Embryonic facial prominence (tissue), 1 donor: ENCODE data around the gene ECE2.

ENCODE experiments used
- DNase-seq: peaks from one replicate; pipeline ENCODE4 v3.0.0-alpha.2; 2016; ENCODE audit errors: extremely low spot score

The ECE2 gene

DNA sequence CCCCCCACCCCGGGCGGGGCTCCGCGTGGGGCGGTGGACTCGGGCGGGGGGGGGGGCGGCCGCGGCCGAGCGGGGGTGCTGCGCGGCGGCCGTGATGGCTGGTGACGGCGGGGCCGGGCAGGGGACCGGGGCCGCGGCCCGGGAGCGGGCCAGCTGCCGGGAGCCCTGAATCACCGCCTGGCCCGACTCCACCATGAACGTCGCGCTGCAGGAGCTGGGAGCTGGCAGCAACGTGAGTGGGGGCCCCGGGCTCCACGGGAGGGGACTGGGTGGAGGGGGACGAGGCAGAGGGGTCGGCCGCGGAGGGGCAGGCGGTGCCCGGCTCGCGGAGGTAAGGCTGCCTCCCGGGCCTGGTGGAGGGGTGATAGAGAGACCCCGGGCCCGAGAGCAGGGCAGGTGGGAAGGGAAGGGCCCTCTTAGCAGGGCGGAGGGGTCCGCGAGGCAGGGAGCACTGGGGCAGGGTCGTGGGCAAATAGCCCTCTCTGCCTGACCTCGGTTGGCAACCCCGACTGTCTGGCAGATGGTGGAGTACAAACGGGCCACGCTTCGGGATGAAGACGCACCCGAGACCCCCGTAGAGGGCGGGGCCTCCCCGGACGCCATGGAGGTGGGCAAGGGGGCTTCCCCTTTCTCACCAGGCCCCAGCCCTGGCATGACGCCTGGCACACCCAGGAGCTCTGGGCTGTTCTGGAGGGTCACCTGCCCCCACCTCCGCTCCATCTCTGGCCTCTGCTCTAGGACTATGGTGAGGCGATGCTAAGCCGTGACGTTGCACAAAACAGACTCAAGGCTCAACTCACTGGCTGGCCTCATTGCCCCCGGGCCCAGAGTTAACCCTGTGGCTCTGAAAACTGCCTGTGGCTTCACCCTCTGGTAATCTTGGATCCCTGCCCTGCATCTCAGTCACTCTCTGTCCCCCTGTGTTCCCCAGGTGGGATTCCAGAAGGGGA is at the start of gene ECE2:
ECE2 (plus strand) TSS at position 62 of the 950 bp plus-strand sequence; CDS start at position 194, 132 bp downstream.
- no peak for DNase-seq

DNA sequence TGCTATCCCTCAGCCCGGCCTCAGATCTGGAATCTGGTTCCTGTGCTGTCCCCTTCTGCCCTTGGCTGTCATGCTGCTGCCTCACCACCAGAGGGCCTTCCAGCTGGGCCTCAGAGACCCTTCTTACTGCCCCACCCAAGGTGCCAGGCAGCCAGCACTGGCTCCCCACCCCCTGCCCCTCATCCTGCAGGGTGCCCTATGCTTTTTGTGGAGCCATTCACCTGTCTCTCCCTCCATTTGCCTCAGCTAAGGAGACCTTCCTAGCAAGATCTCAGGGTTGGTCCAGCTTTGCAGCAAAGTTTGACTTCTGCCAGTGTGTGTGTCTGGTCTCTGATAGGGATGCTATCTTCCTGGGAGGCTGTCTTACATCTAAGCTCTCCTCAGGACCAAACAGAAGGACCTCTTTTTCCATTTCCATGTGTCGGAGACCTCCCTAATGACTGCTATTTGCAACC is 48.3 kb upstream of the ECE2 start:
- DNase-seq: no peak

DNA sequence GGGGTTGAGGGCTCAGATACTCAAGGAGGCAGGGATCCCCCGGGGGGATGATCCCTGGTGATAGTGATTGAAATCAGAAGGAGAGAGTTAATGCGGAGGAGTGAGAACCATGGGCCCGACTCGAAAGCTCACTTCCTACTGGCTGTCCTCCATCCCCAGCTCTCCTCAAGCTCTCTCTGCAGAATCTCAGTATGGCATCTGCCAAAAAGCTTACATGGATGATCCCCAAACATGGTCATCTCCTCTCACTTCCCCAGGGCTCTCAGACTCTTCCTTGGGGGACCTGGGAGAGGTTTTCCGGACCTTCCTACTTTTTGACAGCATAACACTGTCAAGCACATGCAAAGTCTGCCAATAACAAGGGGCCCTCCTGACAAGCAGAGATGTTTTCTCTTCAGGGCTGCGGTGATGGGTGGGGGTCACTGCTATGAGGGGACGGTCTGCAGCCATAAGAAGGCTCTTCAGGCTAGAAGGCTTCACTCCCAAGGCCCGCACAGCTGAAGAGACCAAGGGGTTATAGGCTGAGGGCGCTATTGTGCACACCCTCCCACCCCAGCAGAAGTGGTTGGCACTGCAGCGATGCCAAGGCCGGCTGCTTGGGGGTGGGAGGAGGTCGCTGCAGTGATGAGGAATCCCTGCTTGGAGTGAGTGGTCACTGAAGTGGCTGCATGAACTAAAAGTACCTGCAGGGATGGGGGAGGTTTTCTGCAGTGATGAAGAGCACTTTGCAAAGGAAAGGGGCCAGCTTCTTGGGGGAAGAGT is 47.3 kb upstream of the ECE2 start:
- no peak for DNase-seq

DNA sequence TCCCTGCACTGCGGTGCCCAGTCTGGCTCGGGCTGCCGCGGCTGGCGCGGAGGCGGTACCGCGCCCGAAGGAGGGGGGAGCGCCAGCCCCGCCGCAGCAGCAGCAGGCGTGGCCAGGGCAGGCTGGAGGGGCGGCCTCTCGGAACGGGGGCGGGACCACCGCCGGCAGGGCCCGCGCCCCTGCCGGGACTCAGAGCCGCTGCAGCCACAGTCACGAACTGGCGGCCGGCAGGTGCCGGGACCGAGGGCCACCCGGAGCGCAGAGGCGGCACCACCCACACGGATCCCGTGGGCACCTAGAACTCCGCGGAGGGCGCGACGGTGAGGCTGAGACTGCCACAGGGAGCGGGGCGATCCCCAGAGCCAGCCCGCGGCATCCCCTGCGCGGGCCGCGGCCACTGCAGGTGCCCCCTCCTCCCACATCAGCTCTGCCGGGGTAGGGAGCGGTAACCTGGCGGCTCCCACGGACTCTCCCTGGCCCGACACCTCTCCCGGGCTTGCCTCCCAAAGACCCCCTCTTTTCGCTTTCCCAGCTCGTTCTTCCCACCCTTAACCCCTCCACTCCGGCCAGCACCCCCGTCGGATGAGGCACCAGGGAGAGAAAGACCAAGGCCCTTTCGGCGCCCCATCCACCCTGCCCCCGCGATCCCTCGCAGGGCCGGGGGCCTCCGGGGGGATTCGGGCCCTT is 46.3 kb upstream of the ECE2 start, which contains the start of gene VWA5B2:
VWA5B2 (plus strand) TSS at position 192 of the 687 bp plus-strand sequence. CDS start 944 bp downstream, outside the sequence.
- no peak for DNase-seq

DNA sequence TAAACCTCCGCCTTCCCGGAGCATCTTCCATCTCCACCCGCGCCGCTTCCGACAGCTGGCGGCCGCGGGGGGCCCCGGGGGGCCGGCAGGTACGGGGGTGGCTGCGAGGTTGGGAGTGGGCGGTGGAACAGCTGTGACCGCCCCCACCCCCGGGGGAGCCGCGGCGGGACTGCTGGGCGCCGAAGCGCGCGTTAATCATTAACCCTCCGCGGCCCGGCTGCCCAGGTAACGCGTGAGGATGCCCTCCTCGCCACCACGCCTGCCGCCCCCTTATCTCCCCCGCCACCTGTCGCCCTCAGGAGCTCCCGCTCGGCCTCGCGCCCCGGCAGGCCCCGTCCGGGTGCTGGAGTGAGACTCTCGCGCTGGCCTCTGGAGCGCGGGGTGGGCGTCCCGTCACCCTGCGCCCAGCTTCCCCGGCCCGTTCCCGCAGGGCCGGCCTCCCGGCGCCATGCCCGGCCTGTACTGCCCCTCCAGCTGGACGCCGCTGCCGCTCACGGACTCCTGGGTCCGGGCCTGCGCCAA is 45.7 kb upstream of the ECE2 start:
- DNase-seq: no peak

DNA sequence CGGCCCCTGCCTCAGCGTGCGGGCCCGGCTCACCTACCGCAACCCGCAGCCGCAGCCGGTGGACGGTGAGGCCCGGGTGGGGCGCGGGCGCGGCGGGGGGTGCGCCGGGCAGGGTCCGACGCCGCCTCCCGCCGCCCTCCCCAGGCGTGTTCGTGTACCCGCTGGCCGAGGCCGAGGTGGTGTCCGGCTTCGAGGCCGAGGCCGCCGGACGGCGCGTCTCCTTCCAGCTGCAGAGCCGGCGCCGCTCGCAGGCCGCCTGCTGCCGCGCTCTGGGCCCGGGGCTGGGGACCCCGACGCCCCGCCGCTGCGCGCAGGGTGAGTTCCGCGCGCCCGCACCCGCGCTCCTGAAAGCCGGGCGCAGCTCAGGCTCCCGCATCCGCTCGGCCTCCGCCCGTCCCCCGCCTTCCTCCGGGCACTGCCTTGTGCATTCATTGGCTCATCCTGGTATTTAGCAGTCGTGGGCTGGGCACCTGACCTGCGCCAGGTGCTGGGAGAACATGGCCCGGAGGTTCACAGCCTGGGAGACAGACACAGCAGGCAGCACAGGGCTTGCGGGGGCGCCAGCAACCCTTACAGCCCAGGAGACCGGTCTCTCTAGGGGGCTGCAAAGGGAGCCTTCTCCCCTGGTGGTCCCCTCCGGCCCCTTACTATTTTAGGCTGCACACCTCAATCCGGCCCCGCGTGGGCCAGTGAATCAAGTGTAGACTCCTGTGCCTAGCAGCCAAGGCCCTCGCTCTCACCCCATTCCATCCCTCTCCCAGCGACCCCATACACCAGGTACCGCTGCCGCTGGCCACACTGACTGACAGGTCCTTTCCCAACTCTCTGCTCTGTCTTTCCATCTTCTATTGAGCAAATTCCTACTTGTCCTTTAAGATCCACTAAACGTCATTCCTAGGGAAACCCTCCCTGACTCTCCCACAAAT is 45.0 kb upstream of the ECE2 start:
- no peak for DNase-seq

DNA sequence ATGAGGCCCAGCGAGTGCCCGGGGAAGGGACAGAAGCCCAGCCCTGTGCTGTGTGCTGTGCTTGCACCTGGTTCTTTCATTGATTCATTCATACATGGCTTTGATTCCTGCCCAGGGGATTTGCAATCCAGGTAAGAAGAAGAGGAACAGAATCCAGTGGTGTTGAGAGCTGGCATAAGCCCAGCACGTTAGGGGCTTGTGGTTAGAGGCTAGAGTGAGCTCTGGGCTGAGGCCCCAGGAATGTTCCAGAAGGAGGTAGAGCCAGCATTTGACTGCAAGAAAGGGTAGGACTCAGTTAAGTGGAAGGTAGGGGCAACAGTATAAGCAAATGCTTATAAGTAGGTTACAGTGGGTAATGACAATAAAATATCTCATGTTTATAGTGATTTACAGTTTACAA is 44.2 kb upstream of the ECE2 start:
- no peak for DNase-seq

DNA sequence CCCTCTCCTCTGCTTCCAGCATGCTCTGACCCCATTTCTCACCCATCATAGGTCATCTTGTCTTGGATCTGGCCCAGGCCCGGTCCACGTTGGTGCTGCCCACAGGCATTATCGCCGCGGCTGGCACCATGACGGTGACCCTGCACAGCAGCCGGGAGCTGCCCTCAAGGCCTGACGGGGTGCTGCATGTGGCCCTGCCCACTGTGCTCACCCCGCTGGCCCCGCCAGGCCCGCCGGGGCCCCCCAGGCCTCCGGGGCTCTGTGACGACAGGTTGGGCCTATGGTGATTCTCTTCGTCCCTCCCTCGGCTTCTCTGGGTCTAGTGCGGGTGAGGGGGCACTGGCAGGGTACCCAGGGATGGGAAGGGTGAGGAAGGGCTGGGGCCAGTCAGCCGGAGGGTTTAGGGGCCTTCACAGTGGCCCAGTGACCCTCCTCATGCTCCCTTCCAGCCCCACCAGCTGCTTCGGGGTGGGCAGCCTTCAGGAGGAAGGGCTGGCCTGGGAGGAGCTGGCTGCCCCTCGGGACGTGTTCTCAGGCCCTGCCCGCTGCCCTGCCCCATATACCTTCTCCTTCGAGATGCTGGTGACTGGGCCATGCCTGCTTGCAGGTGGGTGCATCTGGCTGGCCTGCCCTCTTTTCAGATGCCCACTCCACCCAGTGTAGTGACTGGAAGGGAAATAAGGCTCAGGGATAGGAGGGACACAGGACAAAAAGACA is 42.5 kb upstream of the ECE2 start:
- no peak for DNase-seq

DNA sequence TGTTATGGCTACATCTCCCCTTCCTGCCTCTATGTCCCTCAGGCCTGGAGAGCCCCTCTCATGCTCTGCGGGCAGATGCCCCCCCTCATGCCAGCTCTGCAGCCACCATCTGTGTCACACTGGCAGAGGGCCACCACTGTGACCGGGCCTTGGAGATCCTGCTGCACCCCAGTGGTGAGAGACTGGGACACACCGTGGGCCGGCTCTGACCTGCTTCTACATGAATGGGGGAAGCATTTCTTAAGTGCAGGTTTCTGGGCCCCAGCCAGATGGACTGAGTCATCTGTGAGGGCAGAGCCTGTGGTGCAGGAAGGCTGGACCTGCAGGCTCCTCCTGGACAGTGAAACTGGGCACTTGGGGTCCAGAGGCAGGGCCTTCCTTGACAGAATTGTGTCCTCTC is 41.6 kb upstream of the ECE2 start:
- no peak for DNase-seq

DNA sequence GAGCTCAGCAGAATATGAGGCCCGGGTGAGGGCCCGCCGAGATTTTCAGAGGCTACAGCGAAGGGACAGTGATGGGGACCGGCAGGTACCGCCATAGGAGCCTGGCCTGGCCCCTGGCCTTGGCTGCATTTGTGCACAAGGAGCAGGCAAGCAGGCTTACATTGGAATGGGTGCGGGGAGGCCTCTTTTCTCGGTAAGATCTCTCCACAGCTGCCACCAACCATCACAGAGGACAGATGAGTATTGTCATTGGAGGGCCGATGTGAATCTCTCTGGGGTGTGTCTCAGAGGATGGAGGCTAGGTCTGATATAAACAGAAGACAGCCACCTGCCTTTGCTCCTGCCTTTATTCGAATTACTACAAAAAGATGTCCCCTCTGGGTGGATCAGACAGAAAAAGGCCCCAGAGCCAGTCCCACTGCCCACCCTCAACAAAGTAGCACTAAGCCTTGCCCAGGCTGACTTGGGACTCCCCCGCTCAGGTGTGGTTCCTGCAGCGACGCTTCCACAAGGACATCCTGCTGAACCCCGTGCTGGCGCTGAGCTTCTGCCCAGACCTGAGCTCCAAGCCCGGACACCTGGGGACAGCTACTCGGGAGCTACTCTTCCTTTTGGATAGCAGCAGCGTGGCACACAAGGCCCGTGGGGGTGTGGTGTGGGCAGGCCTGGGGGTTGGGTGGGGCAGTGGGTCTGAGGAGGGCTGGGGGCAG is 41.0 kb upstream of the ECE2 start:
- DNase-seq: no peak

DNA sequence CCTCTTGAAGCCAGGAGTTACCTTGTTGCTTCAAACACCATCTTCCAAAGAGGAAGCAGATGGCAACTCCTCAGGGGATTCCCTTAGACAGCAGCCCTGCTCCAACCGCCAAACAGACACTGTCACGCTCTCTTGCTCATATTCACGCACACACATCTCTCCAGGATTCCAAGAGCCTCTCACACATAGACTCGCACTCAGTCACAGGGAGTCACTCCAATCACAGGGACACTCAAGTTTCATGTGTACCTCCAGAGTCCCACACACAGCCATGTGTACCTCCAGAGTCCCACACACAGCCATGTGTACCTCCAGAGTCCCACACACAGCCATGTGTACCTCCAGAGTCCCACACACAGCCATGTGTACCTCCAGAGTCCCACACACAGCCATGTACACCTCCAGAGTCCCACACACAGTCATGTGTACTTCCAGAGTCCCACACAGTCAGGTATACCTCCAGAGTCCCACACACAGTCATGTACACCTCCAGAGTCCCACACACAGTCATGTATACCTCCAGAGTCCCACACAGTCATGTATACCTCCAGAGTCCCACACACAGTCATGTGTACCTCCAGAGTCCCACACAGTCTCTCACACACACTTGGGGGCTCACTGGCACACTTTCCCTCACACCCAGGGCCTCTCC is 40.3 kb upstream of the ECE2 start:
- DNase-seq: no peak

DNA sequence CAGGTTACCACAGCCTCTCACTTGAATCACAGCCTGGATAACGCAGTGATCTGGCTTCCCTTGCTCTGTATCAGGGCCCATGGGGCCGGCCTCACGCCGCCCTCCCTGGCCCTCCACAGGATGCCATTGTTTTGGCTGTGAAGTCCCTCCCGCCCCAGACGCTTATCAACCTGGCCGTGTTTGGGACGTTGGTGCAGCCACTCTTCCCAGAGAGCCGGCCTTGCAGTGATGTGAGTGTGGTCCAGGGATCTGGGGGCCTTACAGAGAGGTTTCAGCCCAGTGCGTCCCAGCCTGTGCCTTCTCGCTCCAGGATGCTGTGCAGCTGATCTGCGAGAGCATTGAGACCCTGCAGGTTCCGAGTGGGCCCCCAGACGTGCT is 39.8 kb upstream of the ECE2 start:
- DNase-seq: no peak

DNA sequence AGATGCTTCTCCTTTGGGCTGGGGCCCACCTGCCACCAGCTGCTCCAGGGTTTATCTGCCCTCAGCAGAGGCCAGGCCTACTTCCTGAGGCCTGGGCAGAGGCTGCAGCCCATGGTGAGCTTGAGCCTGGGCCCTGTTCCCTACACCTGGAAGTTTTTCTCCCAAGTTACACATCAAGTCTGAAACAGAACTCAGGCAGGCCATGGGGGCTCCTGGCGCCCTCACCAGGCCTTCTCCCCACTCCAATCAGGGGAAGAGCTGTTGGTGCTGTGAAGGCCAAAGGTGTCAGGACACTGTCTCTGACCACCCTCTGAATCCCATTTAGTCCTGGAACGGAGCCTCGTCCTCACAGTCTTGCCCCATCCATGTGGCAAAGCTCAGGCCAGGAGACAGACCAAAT is 39.2 kb upstream of the ECE2 start:
- no peak for DNase-seq

DNA sequence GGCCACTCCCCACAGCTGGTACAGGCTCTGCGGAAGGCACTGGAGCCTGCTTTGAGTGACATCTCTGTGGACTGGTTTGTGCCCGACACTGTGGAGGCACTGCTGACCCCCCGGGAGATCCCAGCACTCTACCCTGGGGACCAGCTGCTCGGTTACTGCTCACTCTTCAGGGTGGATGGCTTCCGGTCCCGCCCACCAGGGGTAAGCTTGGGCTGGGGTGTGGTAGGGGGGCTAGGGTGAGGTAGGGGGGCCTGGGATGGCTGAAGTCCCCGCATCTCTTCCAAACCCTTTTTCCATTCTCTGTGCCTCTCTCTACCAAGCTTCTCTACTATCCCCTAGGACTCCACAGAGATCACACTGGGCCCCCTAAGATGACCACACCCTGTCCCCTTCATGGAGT is 38.6 kb upstream of the ECE2 start:
- DNase-seq: no peak

DNA sequence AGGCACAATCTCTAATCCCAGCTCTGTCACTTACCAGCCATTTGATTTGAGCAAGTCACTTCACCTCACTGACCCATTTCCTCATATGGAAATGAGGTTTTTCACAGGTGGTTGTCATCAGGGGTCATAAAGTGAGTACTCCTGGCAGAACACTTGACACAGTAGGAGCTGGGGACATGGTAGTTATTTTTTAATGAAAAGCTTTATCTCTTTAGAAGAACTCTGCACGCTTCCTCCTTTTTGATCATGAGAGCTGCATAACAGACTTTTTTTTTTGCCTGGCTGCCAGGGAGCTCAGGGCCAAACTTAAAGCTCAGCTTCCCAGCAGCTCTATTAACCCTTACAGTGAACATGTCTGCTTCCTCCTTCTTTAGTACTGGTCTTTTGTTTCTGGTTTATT is 38.0 kb upstream of the ECE2 start:
- no peak for DNase-seq

DNA sequence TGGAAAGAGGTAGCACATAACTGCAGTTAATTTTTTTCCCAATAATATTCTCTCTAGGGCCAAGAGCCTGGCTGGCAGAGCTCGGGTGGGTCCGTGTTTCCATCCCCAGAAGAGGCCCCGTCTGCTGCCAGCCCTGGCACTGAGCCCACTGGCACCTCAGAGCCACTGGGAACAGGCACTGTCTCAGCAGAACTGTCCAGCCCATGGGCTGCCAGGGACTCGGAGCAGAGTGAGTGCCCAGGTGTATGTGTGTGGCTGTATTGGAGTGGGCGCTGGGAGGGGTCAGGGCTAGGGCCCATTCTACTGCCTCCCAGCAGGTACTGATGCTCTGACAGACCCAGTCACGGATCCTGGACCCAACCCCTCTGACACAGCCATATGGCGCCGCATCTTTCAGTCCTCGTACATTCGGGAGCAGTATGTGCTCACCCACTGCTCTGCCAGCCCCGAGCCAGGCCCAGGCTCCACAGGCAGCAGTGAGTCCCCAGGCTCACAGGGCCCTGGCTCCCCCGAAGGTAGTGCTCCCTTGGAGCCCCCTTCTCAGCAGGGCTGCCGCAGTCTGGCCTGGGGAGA is 37.5 kb upstream of the ECE2 start:
- DNase-seq: no peak

DNA sequence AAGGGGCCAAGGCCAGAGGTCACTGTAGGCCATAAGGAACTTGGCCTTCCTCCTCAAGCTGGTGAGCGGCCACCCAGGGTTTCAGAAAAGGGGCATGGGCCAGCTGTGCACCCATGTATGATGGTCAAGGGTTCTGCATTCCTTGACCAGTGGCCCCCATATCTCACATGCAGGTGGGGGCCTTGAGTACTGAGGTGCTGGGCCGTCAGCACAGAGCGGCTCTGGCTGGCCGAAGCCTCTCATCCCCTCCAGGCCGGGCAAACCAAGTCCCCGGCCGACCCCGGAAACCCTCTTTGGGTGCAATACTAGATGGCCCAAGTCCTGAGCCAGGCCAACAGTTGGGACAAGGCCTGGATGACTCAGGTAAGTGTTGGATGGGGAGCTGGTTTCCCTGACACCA is 36.6 kb upstream of the ECE2 start:
- no peak for DNase-seq

DNA sequence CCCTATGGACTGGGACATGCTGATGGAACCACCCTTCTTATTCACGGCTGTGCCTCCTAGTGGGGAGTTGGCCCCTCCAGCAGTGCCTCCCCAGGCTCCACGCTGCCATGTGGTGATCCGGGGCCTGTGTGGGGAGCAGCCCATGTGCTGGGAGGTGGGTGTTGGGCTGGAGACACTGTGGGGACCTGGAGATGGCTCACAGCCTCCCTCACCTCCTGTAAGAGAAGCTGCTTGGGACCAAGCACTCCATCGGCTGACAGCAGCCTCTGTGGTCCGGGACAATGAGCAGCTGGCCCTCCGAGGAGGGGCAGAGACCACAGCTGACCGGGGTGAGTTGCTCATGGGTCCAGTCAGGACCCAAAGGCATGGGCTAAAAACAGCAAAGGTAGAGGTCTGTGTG is 36.1 kb upstream of the ECE2 start:
- no peak for DNase-seq
